Pulmonary artery endothelial cell (primary cell): Measurements from ENCODE around the gene PFDN2. TPM values are rescaled to one million over a fixed set of nuclear protein-coding genes. Genes with fewer than 3 reads are reported as not detected.

Experiments
- DNase-seq: peaks from one replicate; pipeline ENCODE4 v3.0.0-alpha.2; 2011; ENCODE audit warnings: low read depth, low spot score
- total RNA-seq: library from RNA; depleted of rRNA; stranded (reverse); fragments of >200 nt; gene quantifications from 2 replicates; pipeline ENCODE4 v1.2.3, GENCODE V29; 2014

Gene PFDN2
- total RNA-seq, 1 donor from 2014 or later: 56.3 TPM

- no peak for DNase-seq
Observed at GRCh38 chr1:161054232-161054631, 63.6 kb downstream of the PFDN2 start.

GRCh38 chr1:161052899-161053298 lies 64.9 kb downstream of the PFDN2 start:
- DNase-seq: no peak

GRCh38 chr1:161051219-161051618 lies 66.6 kb downstream of the PFDN2 start:
- DNase-seq: no peak

Other genes starting within 250 kb of the PFDN2 start
- gene ITLN1, start 232.9 kb downstream of the PFDN2 start, total RNA-seq: 0.32 TPM in 1 of 2 replicates, not detected in the other
- gene ITLN2, start 163.2 kb downstream of the PFDN2 start, total RNA-seq: not detected in 2 replicates
- gene F11R, start 96.9 kb downstream of the PFDN2 start, total RNA-seq: 242 and 246 TPM in 2 replicates
- gene TSTD1, start 79.1 kb downstream of the PFDN2 start, total RNA-seq: 19.1 and 44.2 TPM in 2 replicates
- 95.7 and 127 TPM in 2 replicates for gene USF1, start 72.1 kb downstream of the PFDN2 start, total RNA-seq
- gene ARHGAP30, start 48.1 kb downstream of the PFDN2 start, total RNA-seq: 0.04 TPM in 1 of 2 replicates, not detected in the other
- 0.14 and 0.53 TPM in 2 replicates for gene NECTIN4, start 28.5 kb downstream of the PFDN2 start, total RNA-seq
- 0.60 and 0.86 TPM in 2 replicates for gene KLHDC9, start 19.7 kb downstream of the PFDN2 start, total RNA-seq
- gene NIT1, start 68 bp upstream of the PFDN2 start, total RNA-seq: 11.3 and 14.3 TPM in 2 replicates
- 38.8 and 56.2 TPM in 2 replicates for gene DEDD, start 14.6 kb upstream of the PFDN2 start, total RNA-seq
- 124 and 130 TPM in 2 replicates for gene UFC1, start 35.9 kb upstream of the PFDN2 start, total RNA-seq
- 4.6 and 8.3 TPM in 2 replicates for gene USP21, start 41.5 kb upstream of the PFDN2 start, total RNA-seq
- gene PPOX, start 48.4 kb upstream of the PFDN2 start, total RNA-seq: 16.0 and 19.1 TPM in 2 replicates
- gene B4GALT3, start 59.5 kb upstream of the PFDN2 start, total RNA-seq: 24.7 and 25.9 TPM in 2 replicates
- 26.8 and 43.7 TPM in 2 replicates for gene ADAMTS4, start 81.0 kb upstream of the PFDN2 start, total RNA-seq
- 200 and 232 TPM in 2 replicates for gene NDUFS2, start 84.3 kb upstream of the PFDN2 start, total RNA-seq
- gene FCER1G, start 97.3 kb upstream of the PFDN2 start, total RNA-seq: 0.26 and 0.49 TPM in 2 replicates
- gene APOA2, start 105.6 kb upstream of the PFDN2 start, total RNA-seq: not detected in 2 replicates
- 20.4 and 29.7 TPM in 2 replicates for gene TOMM40L, start 108.0 kb upstream of the PFDN2 start, total RNA-seq
- not detected in 2 replicates for gene NR1I3, start 120.2 kb upstream of the PFDN2 start, total RNA-seq
- gene PCP4L1, start 140.7 kb upstream of the PFDN2 start, total RNA-seq: not detected in 2 replicates
- 0.95 and 0.99 TPM in 2 replicates for gene MPZ, start 191.9 kb upstream of the PFDN2 start, total RNA-seq
- 31.2 and 36.0 TPM in 2 replicates for gene SDHC, start 196.3 kb upstream of the PFDN2 start, total RNA-seq
- not detected in 2 replicates for gene CFAP126, start 249.8 kb upstream of the PFDN2 start, total RNA-seq